Osteocyte (in vitro differentiated cells): ENCODE results near the gene GPHB5. TPM values are rescaled to one million over a fixed set of nuclear protein-coding genes. Genes with fewer than 3 reads are reported as not detected.

Source experiments
- DNase-seq: peaks from one replicate; pipeline ENCODE4 v3.0.0; 2021; ENCODE audit warnings: mixed read lengths; ENCODE audit not compliant: unreplicated experiment; ENCODE audit errors: extremely low spot score
- H3K27ac Mint-ChIP-seq: one replicate; pipeline ENCODE4 v1.8.0; 2021; ENCODE audit warnings: mild to moderate bottlenecking, mixed read lengths; ENCODE audit not compliant: unreplicated experiment
- H3K27me3 Mint-ChIP-seq: one replicate; pipeline ENCODE4 v1.8.0; 2021; ENCODE audit warnings: mixed read lengths; ENCODE audit not compliant: unreplicated experiment
- H3K36me3 Mint-ChIP-seq: one replicate; pipeline ENCODE4 v1.8.0; 2021; ENCODE audit warnings: mixed read lengths; ENCODE audit not compliant: unreplicated experiment
- H3K4me1 Mint-ChIP-seq: one replicate; pipeline ENCODE4 v1.8.0; 2021; ENCODE audit warnings: mixed read lengths; ENCODE audit not compliant: unreplicated experiment
- H3K4me3 Mint-ChIP-seq: one replicate; pipeline ENCODE4 v1.8.0; 2021; ENCODE audit warnings: mild to moderate bottlenecking, moderate library complexity, mixed read lengths; ENCODE audit not compliant: unreplicated experiment
- H3K9me3 Mint-ChIP-seq: one replicate; pipeline ENCODE4 v1.8.0; 2021; ENCODE audit warnings: mixed read lengths; ENCODE audit not compliant: unreplicated experiment
- CTCF ChIP-seq: fragments of 200-600 bp; sonication (generic); IDR thresholded peaks from 2 replicates; pipeline ENCODE4 v1.5.0; 2021; ENCODE audit warnings: antibody characterized with exemption, mild to moderate bottlenecking, moderate library complexity
- total RNA-seq: library from RNA; stranded (reverse); gene quantifications from 2 replicates; pipeline ENCODE4 v1.2.1, GENCODE V29; 2021

The GPHB5 gene
- total RNA-seq, 1 donor from 2014 or later, result not detected

GRCh38 chr14:63301891-63302534, 16.7 kb downstream of the GPHB5 start:
- H3K9me3 Mint-ChIP-seq, result no peaks in the 10 kb centered on the region
- no peaks in the 10 kb centered on the region for H3K4me1 Mint-ChIP-seq

GRCh38 chr14:63300854-63301253, 17.9 kb downstream of the GPHB5 start:
- Mint-ChIP-seq H3K27me3 (peaks cover 6% of the 10 kb centered on the region), H3K9me3 (no peaks in the 10 kb centered on the region), H3K27ac (no peak overlapping the region), H3K36me3 (no peaks in the 10 kb centered on the region), H3K4me1 (no peaks in the 10 kb centered on the region), H3K4me3 (no peak overlapping the region)
- DNase-seq, result no peak
- TF ChIP-seq CTCF, result no peak

More at GRCh38 chr14:63301891-63302534, 16.7 kb downstream of the GPHB5 start:
- Mint-ChIP-seq H3K4me3 (no peak overlapping the region), H3K27ac (no peak overlapping the region), H3K27me3 (peaks cover 6% of the 10 kb centered on the region), H3K36me3 (no peaks in the 10 kb centered on the region)
- no peak for DNase-seq
- TF ChIP-seq CTCF, result no peak

GRCh38 chr14:63299351-63300110, 19.2 kb downstream of the GPHB5 start:
- DNase-seq, result no peak
- Mint-ChIP-seq H3K4me3 (no peak overlapping the region), H3K9me3 (peaks cover 11% of the 10 kb centered on the region), H3K4me1 (no peaks in the 10 kb centered on the region), H3K27ac (no peak overlapping the region), H3K36me3 (peaks cover under 1% of the 10 kb centered on the region), H3K27me3 (peaks cover 6% of the 10 kb centered on the region)
- TF ChIP-seq CTCF, result no peak

GRCh38 chr14:63297372-63298063, 21.2 kb downstream of the GPHB5 start:
- Mint-ChIP-seq H3K36me3 (peaks cover 17% of the 10 kb centered on the region), H3K4me3 (no peak overlapping the region), H3K4me1 (no peaks in the 10 kb centered on the region), H3K27me3 (peaks cover 6% of the 10 kb centered on the region), H3K27ac (no peak overlapping the region), H3K9me3 (peaks cover 21% of the 10 kb centered on the region)
- no peak for DNase-seq
- no peak for TF ChIP-seq CTCF

- Mint-ChIP-seq H3K27me3 (peaks cover under 1% of the 10 kb centered on the region), H3K27ac (no peak overlapping the region), H3K9me3 (peaks cover 24% of the 10 kb centered on the region), H3K36me3 (peaks cover 31% of the 10 kb centered on the region), H3K4me3 (no peak overlapping the region), H3K4me1 (no peaks in the 10 kb centered on the region)
- no peak for TF ChIP-seq CTCF
- no peak for DNase-seq
Observed at GRCh38 chr14:63296060-63296563, 22.6 kb downstream of the GPHB5 start.
